SK-N-SH treated with all-trans-retinoic acid at 6 μM for 48 hours (cell line): Measurements from ENCODE around the gene EIF2B4.

Experiments
- OSR1 ChIP-seq: fragments of 250-450 bp; sonication (Bioruptor Pico); IDR thresholded peaks from 2 replicates; pipeline ENCODE4 v1.8.0; 2022; ENCODE audit warnings: moderate library complexity, mild to moderate bottlenecking, inconsistent platforms
- RARB ChIP-seq: fragments of 250-450 bp; sonication (Bioruptor Pico); IDR thresholded peaks from 2 replicates; pipeline ENCODE4 v1.8.0; 2021; ENCODE audit warnings: mild to moderate bottlenecking, moderate library complexity
- SNAI2 ChIP-seq: fragments of 250-450 bp; sonication (Bioruptor Pico); IDR thresholded peaks from 2 replicates; pipeline ENCODE4 v1.5.0; 2020; ENCODE audit warnings: mild to moderate bottlenecking, moderate library complexity
- ZFP30 ChIP-seq: fragments of 450-650 bp; formaldehyde crosslinking; IDR thresholded peaks from 2 replicates; pipeline ENCODE4 v1.5.0; 2022; ENCODE audit warnings: mild to moderate bottlenecking, moderate library complexity
- ZNF70 ChIP-seq: fragments of 450-650 bp; formaldehyde crosslinking; IDR thresholded peaks from 2 replicates; pipeline ENCODE4 v1.5.0; 2020; ENCODE audit warnings: mild to moderate bottlenecking, moderate library complexity
- TF ChIP-seq, protein P1 (sequence below): fragments of 250-450 bp; sonication (Bioruptor Pico); IDR thresholded peaks from 2 replicates; pipeline ENCODE4 v1.5.1; 2021; ENCODE audit warnings: mild to moderate bottlenecking, moderate library complexity
- TF ChIP-seq, protein P2 (sequence below): fragments of 250-450 bp; sonication (Bioruptor Pico); IDR thresholded peaks from 2 replicates; pipeline ENCODE4 v1.8.0; 2021; ENCODE audit warnings: low read depth, mild to moderate bottlenecking, moderate library complexity, borderline replicate concordance

DNA sequence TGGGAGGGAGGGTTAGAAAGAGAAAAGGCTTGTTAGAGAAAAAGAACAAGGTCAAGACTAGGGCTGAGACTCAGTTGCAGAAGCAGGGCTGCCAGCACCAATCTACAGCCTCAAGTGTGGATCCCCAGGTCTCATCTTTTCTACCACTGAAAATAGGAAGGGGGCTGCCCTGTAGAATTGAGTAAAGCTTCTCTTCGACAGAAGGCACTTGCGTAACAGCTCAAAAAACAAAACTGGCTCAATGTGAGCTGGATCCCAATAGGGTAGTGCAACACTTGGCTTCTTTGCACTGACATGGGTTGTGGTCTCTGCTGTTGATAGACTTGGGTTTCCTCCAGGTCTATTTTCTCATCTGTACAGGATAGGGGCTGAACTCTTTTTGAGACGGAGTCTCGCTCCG is 45.4 kb downstream of the EIF2B4 start:
- TF ChIP-seq, protein P1, sequence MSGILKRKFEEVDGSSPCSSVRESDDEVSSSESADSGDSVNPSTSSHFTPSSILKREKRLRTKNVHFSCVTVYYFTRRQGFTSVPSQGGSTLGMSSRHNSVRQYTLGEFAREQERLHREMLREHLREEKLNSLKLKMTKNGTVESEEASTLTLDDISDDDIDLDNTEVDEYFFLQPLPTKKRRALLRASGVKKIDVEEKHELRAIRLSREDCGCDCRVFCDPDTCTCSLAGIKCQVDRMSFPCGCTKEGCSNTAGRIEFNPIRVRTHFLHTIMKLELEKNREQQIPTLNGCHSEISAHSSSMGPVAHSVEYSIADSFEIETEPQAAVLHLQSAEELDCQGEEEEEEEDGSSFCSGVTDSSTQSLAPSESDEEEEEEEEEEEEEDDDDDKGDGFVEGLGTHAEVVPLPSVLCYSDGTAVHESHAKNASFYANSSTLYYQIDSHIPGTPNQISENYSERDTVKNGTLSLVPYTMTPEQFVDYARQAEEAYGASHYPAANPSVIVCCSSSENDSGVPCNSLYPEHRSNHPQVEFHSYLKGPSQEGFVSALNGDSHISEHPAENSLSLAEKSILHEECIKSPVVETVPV (CRISPR knock-in tag) = no peak
- TF ChIP-seq, protein P2, sequence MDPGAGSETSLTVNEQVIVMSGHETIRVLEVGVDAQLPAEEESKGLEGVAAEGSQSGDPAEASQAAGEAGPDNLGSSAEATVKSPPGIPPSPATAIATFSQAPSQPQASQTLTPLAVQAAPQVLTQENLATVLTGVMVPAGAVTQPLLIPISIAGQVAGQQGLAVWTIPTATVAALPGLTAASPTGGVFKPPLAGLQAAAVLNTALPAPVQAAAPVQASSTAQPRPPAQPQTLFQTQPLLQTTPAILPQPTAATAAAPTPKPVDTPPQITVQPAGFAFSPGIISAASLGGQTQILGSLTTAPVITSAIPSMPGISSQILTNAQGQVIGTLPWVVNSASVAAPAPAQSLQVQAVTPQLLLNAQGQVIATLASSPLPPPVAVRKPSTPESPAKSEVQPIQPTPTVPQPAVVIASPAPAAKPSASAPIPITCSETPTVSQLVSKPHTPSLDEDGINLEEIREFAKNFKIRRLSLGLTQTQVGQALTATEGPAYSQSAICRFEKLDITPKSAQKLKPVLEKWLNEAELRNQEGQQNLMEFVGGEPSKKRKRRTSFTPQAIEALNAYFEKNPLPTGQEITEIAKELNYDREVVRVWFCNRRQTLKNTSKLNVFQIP = no peak
- TF ChIP-seq SNAI2 (CRISPR knock-in tag) (no peak), ZNF70 (CRISPR knock-in tag) (no peak), RARB (CRISPR knock-in tag) (no peak), OSR1 (CRISPR knock-in tag) (no peak), ZFP30 (no peak)
